ENCODE measurements around the gene EFCAB11. TPM values are rescaled to one million over a fixed set of nuclear protein-coding genes. Genes with fewer than 3 reads are reported as not detected.
A peak's percentile ranks its signal among the peaks of the same experiment; 100 is the strongest.

EFCAB11 gene
- total RNA-seq, 4 donors from 2014 or later = 3.4 to 8.0 (median 5.5) TPM

DNA sequence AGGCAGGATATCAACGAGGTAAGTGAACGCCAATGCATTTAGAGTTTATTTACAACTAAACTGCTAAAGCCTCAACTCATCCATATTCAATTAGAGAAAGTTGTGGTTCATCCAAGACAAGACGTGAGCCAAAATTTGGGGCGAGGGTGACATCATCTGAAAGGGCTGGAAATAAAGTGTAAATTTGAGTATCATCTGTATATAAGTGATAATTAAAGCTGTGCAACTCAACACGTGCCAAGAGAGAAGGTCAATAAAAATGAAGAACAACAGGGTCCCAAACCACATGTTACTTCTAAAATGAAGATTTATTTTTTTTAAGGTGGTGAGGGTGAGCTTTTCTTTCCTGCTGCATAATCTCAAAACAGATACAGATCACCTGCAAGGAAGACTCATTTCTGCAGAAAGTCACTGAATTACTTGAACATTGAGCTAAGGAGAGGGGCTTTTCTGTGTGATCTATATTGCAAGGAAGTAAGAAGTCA lies 203.6 kb downstream of the EFCAB11 start:
- no peaks in the 10 kb centered on the region for H3K36me3 ChIP-seq
- no peak overlapping the region for H3K4me3 ChIP-seq
- no peak for DNase-seq
- no peaks in the 10 kb centered on the region for H3K27me3 ChIP-seq
- peaks cover 0 to 6% (median 4%) of the 10 kb centered on the region in 3 donors for H3K4me1 ChIP-seq
- TF ChIP-seq POLR2A (IDR thresholded peaks at IDR 0.05) = no peak
- TF ChIP-seq, protein P1, sequence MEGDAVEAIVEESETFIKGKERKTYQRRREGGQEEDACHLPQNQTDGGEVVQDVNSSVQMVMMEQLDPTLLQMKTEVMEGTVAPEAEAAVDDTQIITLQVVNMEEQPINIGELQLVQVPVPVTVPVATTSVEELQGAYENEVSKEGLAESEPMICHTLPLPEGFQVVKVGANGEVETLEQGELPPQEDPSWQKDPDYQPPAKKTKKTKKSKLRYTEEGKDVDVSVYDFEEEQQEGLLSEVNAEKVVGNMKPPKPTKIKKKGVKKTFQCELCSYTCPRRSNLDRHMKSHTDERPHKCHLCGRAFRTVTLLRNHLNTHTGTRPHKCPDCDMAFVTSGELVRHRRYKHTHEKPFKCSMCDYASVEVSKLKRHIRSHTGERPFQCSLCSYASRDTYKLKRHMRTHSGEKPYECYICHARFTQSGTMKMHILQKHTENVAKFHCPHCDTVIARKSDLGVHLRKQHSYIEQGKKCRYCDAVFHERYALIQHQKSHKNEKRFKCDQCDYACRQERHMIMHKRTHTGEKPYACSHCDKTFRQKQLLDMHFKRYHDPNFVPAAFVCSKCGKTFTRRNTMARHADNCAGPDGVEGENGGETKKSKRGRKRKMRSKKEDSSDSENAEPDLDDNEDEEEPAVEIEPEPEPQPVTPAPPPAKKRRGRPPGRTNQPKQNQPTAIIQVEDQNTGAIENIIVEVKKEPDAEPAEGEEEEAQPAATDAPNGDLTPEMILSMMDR (IDR thresholded peaks at IDR 0.05) = no peak
- H3K27ac ChIP-seq = peak overlapping the region in 1 of 4 donors; percentile 28
- 57 to 61% methylated on average over 5 of the region's 5 CpGs for WGBS, 2 donors
- intact Hi-C loops (cut with DNase I) = no loop called here
- no peaks in the 10 kb centered on the region for H3K9me3 ChIP-seq

DNA sequence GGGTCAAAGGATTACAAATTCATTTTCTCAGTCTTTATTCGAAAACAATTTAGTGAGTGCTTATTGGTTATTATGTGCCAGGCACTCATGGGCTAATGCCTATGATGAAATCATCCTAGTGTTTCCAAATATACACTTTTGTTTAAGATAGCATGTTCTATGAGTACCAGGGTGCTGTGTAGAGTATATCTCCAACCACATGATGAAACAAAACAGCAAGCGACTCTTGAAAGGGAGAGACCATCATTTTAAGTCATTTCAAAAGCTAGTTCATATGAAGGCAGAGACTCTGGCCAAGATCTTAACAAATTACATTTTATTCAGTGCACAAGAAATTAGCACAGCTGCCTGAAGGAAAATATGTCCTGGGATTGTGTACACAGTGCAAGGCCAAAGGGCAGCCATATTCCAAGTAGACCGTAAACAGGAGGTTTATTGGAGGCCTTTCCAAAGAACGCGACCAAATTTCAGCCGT lies 204.2 kb downstream of the EFCAB11 start:
- no peaks in the 10 kb centered on the region for H3K9me3 ChIP-seq
- H3K4me1 ChIP-seq = peaks cover 0 to 6% (median 4%) of the 10 kb centered on the region in 3 donors
- 57 to 77% methylated on average over 6 of the region's 6 CpGs for WGBS, 2 donors
- no peaks in the 10 kb centered on the region for H3K27me3 ChIP-seq
- intact Hi-C loops (cut with DNase I) = no loop called here
- no peak overlapping the region for H3K4me3 ChIP-seq
- H3K36me3 ChIP-seq = no peaks in the 10 kb centered on the region
- no peak for TF ChIP-seq POLR2A (IDR thresholded peaks at IDR 0.05)
- TF ChIP-seq, protein P1 (IDR thresholded peaks at IDR 0.05) = no peak
- DNase-seq = no peak
- H3K27ac ChIP-seq = peak overlapping the region in 2 of 4 donors; percentile 15 to 28

DNA sequence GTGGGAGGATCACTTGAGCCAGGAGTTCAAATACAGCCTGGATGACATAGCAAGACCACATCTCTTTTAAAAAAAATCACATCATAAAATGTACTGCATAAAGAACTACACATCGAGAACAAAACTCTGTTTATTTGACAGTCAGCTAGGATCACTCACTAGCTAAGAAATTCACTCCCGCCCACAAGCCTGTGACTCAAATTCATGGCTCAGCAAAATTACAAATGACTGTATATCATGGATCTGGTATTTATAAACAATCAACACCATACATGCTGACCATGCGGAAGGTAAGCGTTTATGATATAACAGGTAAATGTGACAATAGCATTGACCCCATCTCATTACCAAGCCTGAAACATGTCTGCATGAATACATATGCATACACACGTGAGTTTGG lies 206.5 kb downstream of the EFCAB11 start:
- 63 to 68% methylated on average over 5 of the region's 5 CpGs for WGBS, 2 donors
- intact Hi-C loops (cut with DNase I) = no loop called here
- peaks cover 0 to 6% (median 4%) of the 10 kb centered on the region in 3 donors for H3K4me1 ChIP-seq
- TF ChIP-seq, protein P1 (IDR thresholded peaks at IDR 0.05) = no peak
- TF ChIP-seq POLR2A (IDR thresholded peaks at IDR 0.05) = no peak
- H3K27ac ChIP-seq = no peak overlapping the region
- DNase-seq = no peak
- no peaks in the 10 kb centered on the region for H3K36me3 ChIP-seq
- no peaks in the 10 kb centered on the region for H3K27me3 ChIP-seq
- no peaks in the 10 kb centered on the region for H3K9me3 ChIP-seq
- no peak overlapping the region for H3K4me3 ChIP-seq

- Histone ChIP-seq H3K9me3 (peaks cover 0 to 5% (median 0%) of the 10 kb centered on the region in 3 donors), H3K27ac (no peak overlapping the region), H3K27me3 (no peaks in the 10 kb centered on the region), H3K4me3 (no peak overlapping the region), H3K4me1 (peaks cover 0 to 6% (median 4%) of the 10 kb centered on the region in 3 donors), H3K36me3 (no peaks in the 10 kb centered on the region)
- WGBS, 2 donors = 90 to 94% methylated on average over 4 of the region's 4 CpGs
- no peak for DNase-seq
- intact Hi-C loops (cut with DNase I) = no loop called here
- TF ChIP-seq, protein P1 (IDR thresholded peaks at IDR 0.05) = no peak
Measured at GRCh38 chr14:89747126-89747525, 207.4 kb downstream of the EFCAB11 start.

DNA sequence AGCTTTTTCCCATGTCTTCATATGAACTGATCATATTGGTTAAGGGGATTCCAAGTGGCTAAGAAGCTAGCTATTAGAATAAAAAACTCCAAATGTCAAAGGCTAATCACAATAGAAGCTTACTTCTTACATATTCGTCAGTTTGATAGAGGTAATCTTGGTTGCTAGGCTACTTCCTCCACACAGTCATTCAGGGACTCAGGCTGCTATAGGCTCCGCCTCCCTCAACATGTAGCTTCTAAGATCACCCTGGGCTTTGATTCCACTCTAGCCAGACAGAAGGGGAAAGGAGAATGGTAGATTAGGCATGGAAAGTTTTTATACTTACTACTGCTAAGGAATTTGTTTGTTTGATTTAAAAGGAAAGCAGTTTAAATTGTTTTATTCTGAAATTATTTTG lies 207.9 kb downstream of the EFCAB11 start:
- DNase-seq = no peak
- TF ChIP-seq, protein P1 (IDR thresholded peaks at IDR 0.05) = no peak
- TF ChIP-seq POLR2A (IDR thresholded peaks at IDR 0.05) = no peak
- H3K4me1 ChIP-seq = peaks cover 0 to 6% (median 4%) of the 10 kb centered on the region in 3 donors
- H3K4me3 ChIP-seq = no peak overlapping the region
- no peaks in the 10 kb centered on the region for H3K36me3 ChIP-seq
- H3K27me3 ChIP-seq = no peaks in the 10 kb centered on the region
- intact Hi-C loops (cut with DNase I) = no loop called here
- H3K27ac ChIP-seq = no peak overlapping the region
- 72 to 88% methylated on average over 2 of the region's 2 CpGs for WGBS, 2 donors
- H3K9me3 ChIP-seq = peaks cover 0 to 5% (median 0%) of the 10 kb centered on the region in 3 donors

Measured in esophagus squamous epithelium (tissue), 5 donors.